H1 (cell line): ENCODE results near the gene BEST3. TPM values are rescaled to one million over a fixed set of nuclear protein-coding genes. Genes with fewer than 3 reads are reported as not detected.

Source experiments
- EZH2 ChIP-seq: fragments of 200-600 bp; sonication (generic); IDR thresholded peaks from 2 replicates; pipeline ENCODE4 v1.7.1; 2012; ENCODE audit warnings: low read depth, mild to moderate bottlenecking, moderate library complexity, low read length, inconsistent platforms; ENCODE audit not compliant: severe bottlenecking
- polyA plus RNA-seq, 7 experiments: library from polyadenylated mRNA; depleted of rRNA in 3 of 7; stranded (reverse) in 5 of 7; unstranded in 2 of 7; fragments of >200 nt in 5 of 7; fragments of 200-250 nt in 2 of 7; gene quantifications; 1 replicate in 5 of 7; 2 replicates in 1 of 7; 4 replicates in 1 of 7; pipeline versions ENCODE4 v1.2.1 to v1.2.3, GENCODE V29; 2011 to 2013; ENCODE audit warnings: missing spikeins in 2 of 7, mixed read lengths in 2 of 7
- total RNA-seq: library from RNA; stranded (reverse); fragmentation: NEBNext Ultra II Directional; extraction: Animal tissue kit (Norgen Biotek cat#: 25700); gene quantifications from 2 replicates; pipeline ENCODE4 v1.2.1, GENCODE V29; 2021

Gene BEST3
- total and polyA plus RNA-seq, 2 of the 8 experiments (the other 6 are each of a cell fraction or from before 2014, with no cell fraction given) = 0.17 TPM; not detected in 1

DNA sequence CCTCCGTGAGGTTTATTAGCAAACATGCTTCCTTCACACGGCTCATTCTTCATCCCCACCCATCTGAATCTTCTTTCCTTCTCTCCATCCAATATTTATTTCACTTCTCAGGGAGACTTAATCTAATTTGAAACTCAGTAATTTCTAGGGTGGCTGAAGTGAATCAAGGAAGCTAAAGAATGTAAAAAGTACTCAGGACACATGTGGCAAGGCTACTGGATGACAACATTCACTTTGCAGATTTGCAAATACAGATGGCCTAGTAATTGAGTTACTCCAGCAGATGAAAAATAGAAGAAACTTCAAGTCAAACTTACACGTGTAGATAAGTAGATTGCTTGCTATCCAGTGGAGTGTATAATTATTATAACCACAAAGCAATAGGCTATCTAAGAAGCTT, 15.4 kb upstream of the BEST3 start (continued):
- TF ChIP-seq EZH2 = no peak
